Breast epithelium (tissue), 3 donors: ENCODE data around the gene KDM1B.

ENCODE experiments used
- CTCF ChIP-seq, 3 donors: fragments of 450-650 bp; IDR thresholded peaks; one replicate each; pipeline ENCODE4 v1.5.1; 2016 to 2017; ENCODE audit warnings: antibody characterized with exemption in 3 of 3, mild to moderate bottlenecking in 3 of 3, moderate library complexity in 3 of 3
- POLR2A ChIP-seq: fragments of 450-650 bp; IDR thresholded peaks from one replicate; pipeline ENCODE4 v1.6.1; 2016; ENCODE audit warnings: antibody characterized with exemption, mild to moderate bottlenecking, moderate library complexity
- POLR2AphosphoS5 ChIP-seq, 3 donors: sonication (generic); formaldehyde crosslinking; IDR thresholded peaks; one replicate each; pipeline ENCODE4 v1.6.1; 2017; ENCODE audit warnings: antibody characterized with exemption in 3 of 3

GRCh38 chr6:18142591-18142861 is 12.7 kb upstream of the KDM1B start:
- TF ChIP-seq CTCF (IDR thresholded peaks at IDR 0.05): no peak
- TF ChIP-seq POLR2AphosphoS5 (IDR thresholded peaks at IDR 0.05): no peak
- no peak for TF ChIP-seq POLR2A
